GM19239 (cell line): ENCODE measurements around the gene POLR2F.

Source experiments
- DNase-seq: peaks from one replicate; pipeline ENCODE4 v3.0.0; 2011; ENCODE audit warnings: low spot score; ENCODE audit not compliant: insufficient read length
- FAIRE-seq: peaks from 2 replicates; lab custom pipeline; 2011; peaks lifted over from hg19 to GRCh38; lab: Jason Lieb, UNC

Gene POLR2F

GRCh38 chr22:37996515-37997246 lies 43.2 kb downstream of the POLR2F start:
- FAIRE-seq = no peak
- DNase-seq = no peak

- DNase-seq (no peak), FAIRE-seq (no peak)
Observed at GRCh38 chr22:37998543-37998942, 45.0 kb downstream of the POLR2F start.

- no peak for FAIRE-seq
- DNase-seq = no peak
Observed at GRCh38 chr22:37999236-37999635, 45.7 kb downstream of the POLR2F start.

- no peak for FAIRE-seq
- DNase-seq = no peak
Observed at GRCh38 chr22:37999640-38000272, 46.3 kb downstream of the POLR2F start.

GRCh38 chr22:38005943-38006342 lies 52.4 kb downstream of the POLR2F start:
- no peak for DNase-seq

GRCh38 chr22:38006906-38007305 lies 53.4 kb downstream of the POLR2F start:
- FAIRE-seq (no peak), DNase-seq (no peak)

More at GRCh38 chr22:38005943-38006342, 52.4 kb downstream of the POLR2F start:
- FAIRE-seq = no peak

- no peak for DNase-seq
- no peak for FAIRE-seq
Observed at GRCh38 chr22:38007330-38007902, 53.9 kb downstream of the POLR2F start.

- DNase-seq (no peak), FAIRE-seq (no peak)
Observed at GRCh38 chr22:38009000-38009806, 55.7 kb downstream of the POLR2F start.

GRCh38 chr22:38012604-38013072 lies 59.1 kb downstream of the POLR2F start:
- no peak for DNase-seq
- no peak for FAIRE-seq

- FAIRE-seq (no peak), DNase-seq (no peak)
Observed at GRCh38 chr22:38014083-38014482, 60.6 kb downstream of the POLR2F start.

GRCh38 chr22:38016182-38017151 lies 63.0 kb downstream of the POLR2F start:
- no peak for FAIRE-seq

GRCh38 chr22:38017272-38017920 lies 63.9 kb downstream of the POLR2F start:
- DNase-seq = no peak

More at GRCh38 chr22:38016182-38017151, 63.0 kb downstream of the POLR2F start:
- DNase-seq = no peak

GRCh38 chr22:38017939-38018885 lies 64.7 kb downstream of the POLR2F start:
- DNase-seq (no peak), FAIRE-seq (no peak)

More at GRCh38 chr22:38017272-38017920, 63.9 kb downstream of the POLR2F start:
- FAIRE-seq = no peak
